NCI-H526 treated with DMSO at 0.1 percent for 48 hours (cell line): ENCODE results near the gene PDX1.

Source experiments
- DNase-seq: peaks from one replicate; lab custom pipeline; 2025; lab: John Stamatoyannopoulos, UW

Gene PDX1

GRCh38 chr13:27919934-27920676 is at the start of gene PDX1:
Gene PDX1, plus strand, starts transcription at chr13:27920000. Its CDS starts 139 bp downstream, at chr13:27920139.
- no peak for DNase-seq

GRCh38 chr13:27878274-27878673 is 41.5 kb upstream of the PDX1 start:
- DNase-seq: no peak

GRCh38 chr13:27889471-27889870 is 30.3 kb upstream of the PDX1 start:
- DNase-seq: peak; percentile 10

- DNase-seq: no peak
These were observed 23.1 kb upstream of the PDX1 start for GRCh38 chr13:27896726-27897125.

GRCh38 chr13:27904719-27905118 is 15.1 kb upstream of the PDX1 start:
- no peak for DNase-seq

- DNase-seq: no peak
These were observed 14.2 kb upstream of the PDX1 start for GRCh38 chr13:27905650-27906049.

- DNase-seq: no peak
These were observed 12.5 kb upstream of the PDX1 start for GRCh38 chr13:27907121-27907787.

- DNase-seq: no peak
These were observed 10.4 kb upstream of the PDX1 start for GRCh38 chr13:27909378-27909777.

- DNase-seq: no peak
These were observed 8.3 kb upstream of the PDX1 start for GRCh38 chr13:27911521-27911920.

- no peak for DNase-seq
These were observed 6.6 kb upstream of the PDX1 start for GRCh38 chr13:27913160-27913559.

GRCh38 chr13:27915301-27916207 is 4.2 kb upstream of the PDX1 start:
- DNase-seq: no peak

GRCh38 chr13:27917121-27917947 is 2.5 kb upstream of the PDX1 start:
- peak; percentile 79 for DNase-seq

GRCh38 chr13:27918041-27918917 is 1.5 kb upstream of the PDX1 start:
- DNase-seq: no peak

GRCh38 chr13:27918918-27919658 is 712 bp upstream of the PDX1 start:
- DNase-seq: no peak

- peak; percentile 95 for DNase-seq
These were observed 204 bp upstream of the PDX1 start for GRCh38 chr13:27919659-27919933.

- DNase-seq: peak; percentile 78
These were observed 1.0 kb downstream of the PDX1 start for GRCh38 chr13:27920677-27921420.

- peak; percentile 17 for DNase-seq
These were observed 1.7 kb downstream of the PDX1 start for GRCh38 chr13:27921421-27921960.

- DNase-seq: no peak
These were observed 2.4 kb downstream of the PDX1 start for GRCh38 chr13:27921961-27922882.
